Femur (tissue), 1 donor: ENCODE results near the gene SETD2.
A peak's percentile ranks its signal among the peaks of the same experiment; 100 is the strongest.

ENCODE experiments used
- DNase-seq: peaks from one replicate; pipeline ENCODE4 v3.0.0-alpha.2; 2017

Gene SETD2

GRCh38 chr3:46979958-46980497, 183.9 kb downstream of the SETD2 start:
- DNase-seq: no peak

GRCh38 chr3:46978985-46979944, 184.6 kb downstream of the SETD2 start, which contains the start of gene NBEAL2:
Gene NBEAL2 (plus strand): TSS chr3:46979666. CDS start chr3:46979862, 196 bp downstream.
- DNase-seq: peak; percentile 95

GRCh38 chr3:46978381-46978780, 185.5 kb downstream of the SETD2 start:
- no peak for DNase-seq

GRCh38 chr3:46977811-46978195, 186.1 kb downstream of the SETD2 start:
- DNase-seq: no peak

- peak; percentile 99 for DNase-seq
These were observed 187.4 kb downstream of the SETD2 start, which contains the start of gene CCDC12 for GRCh38 chr3:46976326-46977190. Gene CCDC12 (minus strand): TSS chr3:46976745. CDS start chr3:46976732, 13 bp downstream.

- DNase-seq: no peak
These were observed 189.3 kb downstream of the SETD2 start for GRCh38 chr3:46974421-46975171.

- DNase-seq: no peak
These were observed 191.5 kb downstream of the SETD2 start for GRCh38 chr3:46972396-46972795.

- DNase-seq: peak; percentile 13
These were observed 192.2 kb downstream of the SETD2 start for GRCh38 chr3:46971742-46972141.

GRCh38 chr3:46971151-46971550, 192.8 kb downstream of the SETD2 start:
- no peak for DNase-seq

- DNase-seq: peak; percentile 17
These were observed 193.4 kb downstream of the SETD2 start for GRCh38 chr3:46970391-46971091.

- DNase-seq: no peak
These were observed 195.0 kb downstream of the SETD2 start for GRCh38 chr3:46968783-46969428.

- DNase-seq: no peak
These were observed 197.1 kb downstream of the SETD2 start for GRCh38 chr3:46966811-46967210.
